Karpas-422 (cell line): ENCODE results near the gene DDAH2. TPM values are rescaled to one million over a fixed set of nuclear protein-coding genes. Genes with fewer than 3 reads are reported as not detected.

ENCODE experiments used
- DNase-seq: peaks from one replicate; pipeline ENCODE4 v3.0.0-alpha.2; 2015
- H2AFZ ChIP-seq: fragments of 200-600 bp; sonication (generic); 2 replicates; pipeline ENCODE4 v1.6.1; 2014; ENCODE audit warnings: antibody characterized with exemption, low read length, mixed read lengths
- H3K27ac ChIP-seq: fragments of 200-600 bp; sonication (generic); 2 replicates; pipeline ENCODE4 v1.5.1; 2014; ENCODE audit warnings: mild to moderate bottlenecking, low read length, moderate library complexity
- H3K27me3 ChIP-seq: fragments of 200-600 bp; sonication (generic); 2 replicates; pipeline ENCODE4 v1.6.1; 2014; ENCODE audit warnings: low read length, mixed read lengths
- H3K36me3 ChIP-seq: fragments of 200-600 bp; sonication (generic); 2 replicates; pipeline ENCODE4 v1.6.1; 2014; ENCODE audit warnings: low read length, mixed read lengths; ENCODE audit not compliant: insufficient read depth
- H3K4me1 ChIP-seq: fragments of 200-600 bp; sonication (generic); 2 replicates; pipeline ENCODE4 v1.6.1; 2014; ENCODE audit warnings: mild to moderate bottlenecking, low read length, mixed read lengths
- H3K4me2 ChIP-seq: fragments of 200-600 bp; sonication (generic); 2 replicates; pipeline ENCODE4 v1.6.1; 2014; ENCODE audit warnings: low read length, low read depth, mild to moderate bottlenecking; ENCODE audit not compliant: poor library complexity, severe bottlenecking
- H3K4me3 ChIP-seq: fragments of 200-600 bp; sonication (generic); 2 replicates; pipeline ENCODE4 v1.5.1; 2014; ENCODE audit warnings: mild to moderate bottlenecking, antibody characterized with exemption, low read length, mixed read lengths
- H3K79me2 ChIP-seq: fragments of 200-600 bp; sonication (generic); 2 replicates; pipeline ENCODE4 v1.6.1; 2014; ENCODE audit warnings: mild to moderate bottlenecking, low read length, mixed read lengths
- H3K9ac ChIP-seq: fragments of 200-600 bp; sonication (generic); 2 replicates; pipeline ENCODE4 v1.6.0; 2014; ENCODE audit warnings: low read length
- H3K9me2 ChIP-seq: fragments of 200-600 bp; sonication (generic), shearing (Covaris generic); replicated peaks from 2 replicates; pipeline ENCODE4 v1.6.0; 2014; ENCODE audit warnings: mild to moderate bottlenecking, low read length, moderate library complexity; ENCODE audit not compliant: insufficient read depth
- H3K9me3 ChIP-seq: fragments of 300-700, 200-600 bp; sonication (generic); 2 replicates; pipeline ENCODE4 v1.6.1; 2014; ENCODE audit warnings: low read length, mixed read lengths
- H4K20me1 ChIP-seq: fragments of 200-600 bp; sonication (generic); 2 replicates; pipeline ENCODE4 v1.6.1; 2014; ENCODE audit warnings: mild to moderate bottlenecking, antibody characterized with exemption, low read length, low read depth; ENCODE audit not compliant: insufficient read depth
- total RNA-seq: library from RNA; depleted of rRNA; stranded (reverse); fragments of >200 nt; shearing (Covaris generic); gene quantifications from 2 replicates; pipeline ENCODE4 v1.2.3, GENCODE V29; 2014; ENCODE audit warnings: low replicate concordance

Gene DDAH2
- total RNA-seq, 1 experiment from 2014 or later, result 13.3 TPM

DNA sequence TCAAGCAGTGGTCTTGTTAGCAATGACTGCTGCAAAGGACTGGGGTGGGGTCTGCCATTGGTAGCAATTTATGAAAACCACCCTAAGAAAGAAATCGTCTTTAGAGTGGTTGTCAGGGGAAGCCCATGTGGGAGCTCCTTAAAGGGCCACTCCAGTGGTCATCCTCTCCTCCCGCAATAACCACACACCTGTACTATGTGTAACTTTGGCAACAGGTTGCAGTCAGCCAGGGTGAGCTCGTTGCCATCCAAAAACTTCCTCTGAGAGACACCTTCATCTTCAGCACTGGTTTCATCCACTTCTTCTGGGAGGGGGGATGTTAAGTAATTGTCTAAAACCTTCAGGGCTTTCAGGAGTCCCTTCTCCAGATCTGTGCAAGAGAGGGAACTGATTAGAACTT lies 2.9 kb upstream of the DDAH2 start:
- H3K4me3 ChIP-seq, result no peak overlapping the region
- no peak overlapping the region for H3K27ac ChIP-seq
- no peaks in the 10 kb centered on the region for H4K20me1 ChIP-seq
- H3K27me3 ChIP-seq, result no peaks in the 10 kb centered on the region
- peaks cover 35% of the 10 kb centered on the region for H3K79me2 ChIP-seq
- H3K9me2 ChIP-seq, result no peaks in the 10 kb centered on the region
- H3K4me1 ChIP-seq, result peaks cover 51% of the 10 kb centered on the region
- no peak for DNase-seq
- H3K9ac ChIP-seq, result no peak overlapping the region
- H3K4me2 ChIP-seq, result no peak overlapping the region
- no peak overlapping the region for H2AFZ ChIP-seq
- H3K9me3 ChIP-seq, result no peaks in the 10 kb centered on the region
- H3K36me3 ChIP-seq, result peaks cover 26% of the 10 kb centered on the region

DNA sequence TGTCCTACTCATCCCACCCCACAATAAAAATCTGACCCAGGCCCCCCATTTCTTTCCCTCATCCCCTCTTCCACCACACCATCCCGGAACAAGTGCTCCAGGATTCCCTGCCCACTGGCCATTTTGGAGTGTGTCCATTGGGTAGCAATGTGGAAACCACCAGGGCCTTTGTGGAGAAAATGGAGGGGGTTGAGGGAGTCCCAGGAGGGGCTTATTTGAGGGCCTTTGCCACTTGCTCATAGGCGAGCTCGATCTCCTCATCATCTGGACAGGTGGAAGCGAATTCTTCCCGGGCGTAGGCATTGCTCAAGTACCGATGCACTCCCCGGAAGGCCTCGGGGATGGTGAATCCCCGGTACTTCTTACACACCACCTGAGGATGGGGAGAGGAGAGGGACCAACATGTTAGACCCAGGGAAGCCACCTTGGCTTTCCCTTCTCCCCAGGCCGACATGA lies 1.6 kb upstream of the DDAH2 start:
- H3K27me3 ChIP-seq, result no peaks in the 10 kb centered on the region
- no peak overlapping the region for H3K27ac ChIP-seq
- no peak overlapping the region for H3K4me3 ChIP-seq
- DNase-seq, result no peak
- H4K20me1 ChIP-seq, result no peaks in the 10 kb centered on the region
- H3K79me2 ChIP-seq, result peaks cover 22% of the 10 kb centered on the region
- H3K9me2 ChIP-seq, result no peaks in the 10 kb centered on the region
- peaks cover 26% of the 10 kb centered on the region for H3K36me3 ChIP-seq
- H3K9me3 ChIP-seq, result no peaks in the 10 kb centered on the region
- no peak overlapping the region for H3K4me2 ChIP-seq
- H2AFZ ChIP-seq, result no peak overlapping the region
- peaks cover 50% of the 10 kb centered on the region for H3K4me1 ChIP-seq
- no peak overlapping the region for H3K9ac ChIP-seq

DNA sequence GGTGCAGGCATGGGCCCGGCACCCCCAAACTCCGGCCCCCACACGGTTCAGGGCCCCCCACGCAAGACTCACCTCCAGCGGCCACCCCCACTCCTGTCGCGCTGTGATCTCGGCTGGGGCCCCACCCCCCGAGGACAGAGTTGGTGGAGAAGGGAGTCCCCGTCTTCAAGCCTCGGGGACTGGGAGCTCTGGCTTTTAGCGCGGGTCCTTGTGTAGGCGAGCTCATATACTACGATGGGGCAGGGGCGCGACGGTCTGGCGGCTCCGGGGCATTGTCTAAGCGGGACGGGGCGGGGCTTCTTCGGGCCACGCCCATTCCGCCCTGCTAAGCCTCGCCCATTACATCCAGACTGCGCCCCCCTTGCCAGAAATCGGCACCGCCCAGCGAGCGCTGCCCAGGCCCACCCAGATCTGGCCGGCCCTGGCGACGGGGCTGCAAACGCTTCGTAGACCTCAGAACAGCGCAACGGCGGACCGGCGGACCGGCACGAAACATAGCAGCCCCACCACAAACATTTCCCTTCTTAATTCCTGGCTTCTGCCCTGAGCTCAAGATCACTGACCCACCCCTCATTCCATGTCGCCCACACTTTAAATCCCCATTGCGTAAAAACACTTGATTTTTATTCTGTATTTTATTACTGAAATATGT lies 1.0 kb upstream of the DDAH2 start:
- peak overlapping the region; percentile 25; the same call in 1 of the 2 replicates for H2AFZ ChIP-seq
- peaks cover 50% of the 10 kb centered on the region for H3K4me1 ChIP-seq
- no peaks in the 10 kb centered on the region for H4K20me1 ChIP-seq
- peak overlapping the region; percentile 72 for H3K4me3 ChIP-seq
- H3K4me2 ChIP-seq, result peak overlapping the region; percentile 92
- no peaks in the 10 kb centered on the region for H3K27me3 ChIP-seq
- H3K9me2 ChIP-seq, result no peaks in the 10 kb centered on the region
- no peak overlapping the region for H3K27ac ChIP-seq
- H3K9ac ChIP-seq, result peak overlapping the region; percentile 71
- peaks cover 26% of the 10 kb centered on the region for H3K36me3 ChIP-seq
- peak; percentile 91 for DNase-seq
- no peaks in the 10 kb centered on the region for H3K9me3 ChIP-seq
- peaks cover 16% of the 10 kb centered on the region for H3K79me2 ChIP-seq

DNA sequence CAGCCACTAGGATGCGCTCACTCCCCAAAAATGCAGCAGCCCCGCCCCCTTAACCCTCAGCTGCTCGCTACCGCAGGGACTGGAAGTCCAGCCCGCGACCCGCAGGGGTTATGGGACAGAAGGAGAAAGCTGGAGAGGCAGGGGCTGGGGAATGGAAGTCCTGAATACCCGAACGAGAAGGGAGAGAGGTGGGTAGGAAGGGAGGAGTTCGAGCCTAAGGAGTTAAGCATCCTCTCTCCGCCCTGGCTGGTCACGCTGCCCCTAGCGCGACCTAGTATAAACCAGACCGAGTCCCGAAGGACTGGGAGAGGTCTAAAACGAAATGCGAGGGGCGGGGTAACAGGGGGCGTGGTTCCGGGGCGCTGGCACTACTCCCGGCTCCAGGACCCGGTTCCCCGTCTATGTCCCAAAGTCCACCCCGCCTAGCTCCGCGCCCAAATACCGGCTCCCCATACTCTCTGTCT lies 448 bp upstream of the DDAH2 start:
- peaks cover 10% of the 10 kb centered on the region for H3K79me2 ChIP-seq
- peaks cover 46% of the 10 kb centered on the region for H3K4me1 ChIP-seq
- H3K9ac ChIP-seq, result peak overlapping the region; percentile 71
- H4K20me1 ChIP-seq, result no peaks in the 10 kb centered on the region
- H2AFZ ChIP-seq, result peak overlapping the region; percentile 25; the same call in 1 of the 2 replicates
- H3K9me2 ChIP-seq, result no peaks in the 10 kb centered on the region
- peak overlapping the region; percentile 72 for H3K4me3 ChIP-seq
- peak; percentile 95 for DNase-seq
- H3K36me3 ChIP-seq, result peaks cover 26% of the 10 kb centered on the region
- peak overlapping the region; percentile 92 for H3K4me2 ChIP-seq
- no peaks in the 10 kb centered on the region for H3K9me3 ChIP-seq
- H3K27me3 ChIP-seq, result no peaks in the 10 kb centered on the region
- H3K27ac ChIP-seq, result no peak overlapping the region

DNA sequence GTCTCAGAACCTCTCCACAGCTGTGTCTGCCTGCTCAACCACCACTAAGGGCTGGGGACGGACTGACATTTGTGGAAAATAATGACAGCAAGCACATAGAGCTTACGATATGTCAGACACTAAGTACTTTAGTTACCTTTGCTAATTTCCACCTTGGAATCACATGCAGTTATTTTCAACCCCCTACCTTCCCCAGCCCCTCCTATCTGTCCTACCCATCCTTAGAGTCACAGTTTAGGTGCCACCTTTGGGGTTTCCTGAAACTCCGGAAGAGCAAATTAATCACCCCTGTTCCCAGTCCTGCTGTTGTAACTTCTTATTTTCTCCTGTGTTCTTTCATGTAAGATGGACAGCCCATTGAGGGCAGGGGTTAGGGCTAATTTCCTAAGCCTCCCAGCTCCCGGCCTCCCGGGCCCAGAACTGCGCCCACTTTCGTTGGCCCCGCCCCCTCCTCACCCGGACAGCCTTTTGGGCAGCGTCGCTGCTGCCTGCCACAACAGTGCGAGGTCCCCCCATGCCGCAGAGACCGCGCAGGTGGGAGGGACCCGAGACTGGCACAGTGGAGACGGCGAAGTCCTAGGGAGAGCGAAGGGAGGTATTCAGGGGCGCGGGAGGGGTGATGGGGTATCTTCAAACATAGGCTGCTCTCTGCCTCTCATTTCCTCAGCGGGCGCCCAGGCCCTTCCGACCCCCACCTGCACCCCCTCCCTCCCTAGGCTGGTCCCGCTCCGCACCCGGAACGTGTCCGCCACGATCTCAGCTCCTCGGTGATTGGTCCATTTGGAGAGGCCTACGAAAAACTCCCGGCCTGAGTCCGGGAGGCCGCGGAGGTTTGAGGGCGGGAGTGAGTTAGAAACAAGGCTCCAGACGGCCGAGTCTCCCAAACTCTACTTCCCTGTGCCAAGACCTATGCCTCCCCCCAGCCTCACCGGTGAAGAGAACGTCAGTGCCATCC lies 1.1 kb downstream of the DDAH2 start:
- H3K27ac ChIP-seq, result peak overlapping the region; percentile 42; the same call in 1 of the 2 replicates
- no peaks in the 10 kb centered on the region for H3K27me3 ChIP-seq
- no peak overlapping the region for H3K4me3 ChIP-seq
- H3K9ac ChIP-seq, result peak overlapping the region; percentile 22; the same call in 1 of the 2 replicates
- DNase-seq, result peak; percentile 87
- no peaks in the 10 kb centered on the region for H4K20me1 ChIP-seq
- no peaks in the 10 kb centered on the region for H3K79me2 ChIP-seq
- H2AFZ ChIP-seq, result no peak overlapping the region
- H3K36me3 ChIP-seq, result peaks cover 16% of the 10 kb centered on the region
- no peak overlapping the region for H3K4me2 ChIP-seq
- no peaks in the 10 kb centered on the region for H3K9me2 ChIP-seq
- H3K9me3 ChIP-seq, result no peaks in the 10 kb centered on the region
- H3K4me1 ChIP-seq, result peaks cover 37% of the 10 kb centered on the region

DNA sequence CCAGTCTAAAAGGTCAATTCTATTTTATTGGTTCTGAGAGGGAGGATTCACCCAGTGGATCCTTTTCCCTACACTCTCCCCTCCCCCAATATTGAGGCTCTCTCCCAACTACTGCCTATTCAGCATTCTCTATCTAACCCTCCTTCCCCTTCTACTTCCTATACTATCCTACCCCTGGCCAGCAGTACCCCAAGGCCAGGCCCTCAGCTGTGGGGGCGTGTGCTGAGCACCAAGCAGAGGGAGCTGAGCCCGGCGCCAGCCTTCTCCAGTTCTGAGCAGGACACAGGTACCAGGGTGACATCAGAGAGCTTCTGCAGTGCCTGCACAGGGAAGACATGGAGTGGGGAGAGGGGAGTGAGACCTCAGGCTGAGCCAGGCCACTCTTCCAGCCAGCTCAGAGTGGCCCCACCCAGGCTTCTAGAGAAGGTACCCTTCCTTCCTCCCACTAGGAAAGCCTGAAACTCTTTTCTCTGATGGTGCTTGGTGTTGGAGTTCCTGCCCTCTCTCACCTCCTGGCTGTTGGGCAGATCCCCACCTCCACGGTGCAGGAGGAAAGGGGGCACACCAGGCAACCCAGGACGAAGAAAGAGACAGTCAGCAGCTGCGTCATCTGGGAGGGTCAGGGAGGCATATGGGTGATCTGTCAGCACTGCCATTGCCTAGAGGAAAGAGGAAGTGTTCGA lies 1.9 kb downstream of the DDAH2 start:
- DNase-seq, result no peak
- 0 out of 2 replicates have a peak overlapping the region, but pooled peaks have one; percentile 9 for H3K9ac ChIP-seq

DNA sequence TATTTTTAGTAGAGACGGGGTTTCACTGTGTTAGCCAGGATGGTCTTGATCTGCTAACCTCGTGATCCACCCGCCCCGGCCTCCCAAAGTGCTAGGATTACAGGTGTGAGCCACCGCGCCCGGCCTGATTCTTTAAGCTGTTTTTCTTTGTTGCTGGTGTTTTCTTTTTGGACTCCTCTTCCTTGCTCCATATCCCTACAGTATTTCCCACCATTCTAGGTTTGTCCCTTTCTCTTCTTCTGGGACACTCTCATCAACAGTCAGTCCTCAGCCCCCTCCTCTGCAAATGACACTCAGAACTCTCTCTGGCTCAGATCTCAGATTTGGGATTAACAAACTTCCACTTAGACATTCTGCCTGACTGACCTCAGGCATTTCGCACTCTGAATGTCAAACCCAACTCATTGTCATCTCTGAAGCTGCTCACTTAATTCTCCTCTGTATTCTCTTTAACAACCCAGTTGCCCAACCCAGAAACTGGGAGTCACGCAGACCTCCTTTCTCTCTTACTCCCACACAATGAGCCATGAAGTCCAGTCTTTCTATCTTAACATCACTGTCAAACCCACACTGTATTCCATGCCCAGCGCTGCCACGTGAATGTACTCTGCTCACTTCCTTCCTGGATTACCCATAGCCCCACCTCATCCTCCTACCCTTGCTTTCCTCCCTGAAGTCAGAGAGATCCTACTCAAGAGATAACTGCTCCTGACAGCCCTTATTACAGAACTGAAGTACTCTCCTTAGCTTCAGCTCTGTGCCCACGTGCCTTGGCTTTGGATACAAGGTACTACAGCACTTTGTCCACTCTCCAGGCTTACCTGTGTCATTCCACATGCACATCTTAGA lies 3.4 kb downstream of the DDAH2 start:
- H3K9me2 ChIP-seq, result no peaks in the 10 kb centered on the region
- DNase-seq, result no peak
- H3K4me3 ChIP-seq, result no peak overlapping the region
- no peak overlapping the region for H3K9ac ChIP-seq
- H4K20me1 ChIP-seq, result no peaks in the 10 kb centered on the region
- no peak overlapping the region for H2AFZ ChIP-seq
- H3K36me3 ChIP-seq, result 0 out of 2 replicates have a peak, but pooled peaks cover 3% of the 10 kb centered on the region
- no peak overlapping the region for H3K4me2 ChIP-seq
- H3K27ac ChIP-seq, result no peak overlapping the region
- no peaks in the 10 kb centered on the region for H3K79me2 ChIP-seq
- no peaks in the 10 kb centered on the region for H3K9me3 ChIP-seq
- no peaks in the 10 kb centered on the region for H3K27me3 ChIP-seq
- H3K4me1 ChIP-seq, result peaks cover 37% of the 10 kb centered on the region

More for the DNA sequence above, 1.9 kb downstream of the DDAH2 start:
- Histone ChIP-seq H3K27ac (no peak overlapping the region), H3K36me3 (peaks cover 12% of the 10 kb centered on the region), H3K4me1 (peaks cover 37% of the 10 kb centered on the region), H3K27me3 (no peaks in the 10 kb centered on the region), H3K4me3 (no peak overlapping the region), H4K20me1 (no peaks in the 10 kb centered on the region), H3K79me2 (no peaks in the 10 kb centered on the region), H2AFZ (no peak overlapping the region), H3K9me2 (no peaks in the 10 kb centered on the region), H3K4me2 (no peak overlapping the region), H3K9me3 (no peaks in the 10 kb centered on the region)
